GM23248 (cell line): ENCODE measurements around the gene CDC73.

ENCODE experiments used
- EZH2 ChIP-seq: fragments of 200-600 bp; sonication (generic); IDR thresholded peaks from 2 replicates; pipeline ENCODE4 v1.6.1; 2018; ENCODE audit warnings: antibody characterized with exemption, mild to moderate bottlenecking; ENCODE audit not compliant: insufficient read depth, poor library complexity, severe bottlenecking
- EZH2phosphoT487 ChIP-seq: fragments of 200-600 bp; sonication (generic); IDR thresholded peaks from 2 replicates; pipeline ENCODE4 v1.6.1; 2018; ENCODE audit warnings: antibody characterized with exemption, moderate library complexity, mild to moderate bottlenecking, low read depth; ENCODE audit not compliant: insufficient read depth

DNA sequence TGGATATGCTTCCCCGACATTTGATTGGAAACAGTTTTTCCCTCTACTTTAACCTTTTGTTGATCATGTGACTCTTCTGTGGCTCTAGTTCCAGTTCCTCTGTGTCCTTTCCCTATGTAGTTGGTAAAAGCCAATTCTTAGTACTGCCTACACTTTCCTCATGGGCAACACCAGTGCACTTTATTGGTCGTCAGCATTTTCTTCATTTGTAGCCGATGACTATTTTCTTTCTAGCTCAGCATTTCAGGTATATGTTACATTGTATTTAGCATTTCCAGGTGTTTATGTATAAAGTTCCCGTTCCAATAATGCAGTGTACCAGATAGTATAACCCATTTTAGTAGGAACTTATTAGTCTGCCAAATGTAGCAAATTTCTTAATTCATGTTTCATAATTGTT lies 92.2 kb downstream of the CDC73 start:
- TF ChIP-seq EZH2, result no peak
- TF ChIP-seq EZH2phosphoT487, result no peak
